GM18868 (cell line): ENCODE results near the gene JAML.

Source experiments
- ATAC-seq: cut with Tn5 transposase; IDR thresholded peaks from one replicate; pipeline ENCODE4 v1.9.1; 2021; ENCODE audit warnings: mild to moderate bottlenecking, moderate library complexity; ENCODE audit not compliant: unreplicated experiment

Gene JAML

GRCh38 chr11:118169300-118170140 lies 55.3 kb downstream of the JAML start:
- no peak for ATAC-seq

DNA sequence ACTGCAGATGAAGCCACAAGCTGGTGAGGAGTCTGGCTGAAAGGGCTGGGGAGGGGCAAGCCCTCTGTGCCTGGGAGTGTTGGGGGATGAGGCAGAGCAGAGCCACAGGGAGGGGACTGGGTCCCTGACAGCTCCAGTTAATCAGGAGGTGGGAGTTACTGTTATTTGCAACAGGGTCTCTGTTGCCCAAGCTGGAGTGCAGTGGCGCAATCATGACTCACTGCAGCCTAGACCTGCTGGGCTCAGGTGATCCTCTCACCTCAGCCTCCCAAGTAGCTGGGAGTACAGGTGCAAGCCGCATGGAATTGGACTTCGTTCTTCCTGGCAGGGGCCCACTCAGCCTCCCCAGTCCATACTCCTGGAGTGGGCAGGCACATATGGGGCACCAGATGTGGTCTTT lies 56.1 kb downstream of the JAML start:
- no peak for ATAC-seq

DNA sequence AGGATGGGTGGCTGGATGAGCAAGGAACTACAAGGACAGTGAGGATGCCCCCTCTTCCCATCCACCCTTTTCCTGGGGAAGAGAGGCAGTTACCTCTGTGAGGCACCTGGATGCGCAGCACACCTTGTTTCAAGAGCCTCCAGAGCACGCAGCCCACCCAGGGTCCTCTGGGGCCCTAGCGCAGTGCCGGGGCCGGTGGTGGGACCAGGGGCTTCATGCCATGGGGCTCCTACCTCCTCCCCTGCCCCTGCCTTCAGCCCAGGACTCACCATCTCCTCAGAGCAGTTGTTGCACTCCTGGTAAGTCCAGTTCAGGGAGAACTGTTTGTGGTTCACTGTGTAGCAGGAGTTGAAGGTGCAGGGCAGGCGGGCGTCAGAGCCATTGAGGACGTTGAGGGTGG lies 56.5 kb downstream of the JAML start:
- ATAC-seq = no peak

DNA sequence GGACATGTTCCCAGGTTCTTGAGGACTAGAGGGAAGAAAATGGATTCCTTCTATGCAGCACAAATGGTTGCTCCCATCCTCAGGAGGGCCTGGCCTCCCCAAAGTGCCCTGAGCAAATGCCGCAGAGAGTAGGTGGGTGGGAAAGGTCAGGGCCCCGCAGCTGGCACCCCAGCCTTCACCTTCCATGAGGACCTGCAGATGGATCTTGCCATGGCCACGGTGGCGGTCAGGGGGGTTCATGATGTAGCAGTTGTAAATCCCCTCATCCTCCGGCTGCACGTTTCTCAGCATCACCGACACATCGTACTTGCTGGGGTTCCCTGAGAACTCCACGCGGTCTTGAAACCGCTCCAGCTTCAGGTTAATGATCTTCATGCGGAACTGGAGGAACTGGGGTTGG lies 56.9 kb downstream of the JAML start:
- no peak for ATAC-seq

- no peak for ATAC-seq
These were observed 57.6 kb downstream of the JAML start for GRCh38 chr11:118167253-118167652.

GRCh38 chr11:118166641-118167040 lies 58.2 kb downstream of the JAML start:
- ATAC-seq = no peak

DNA sequence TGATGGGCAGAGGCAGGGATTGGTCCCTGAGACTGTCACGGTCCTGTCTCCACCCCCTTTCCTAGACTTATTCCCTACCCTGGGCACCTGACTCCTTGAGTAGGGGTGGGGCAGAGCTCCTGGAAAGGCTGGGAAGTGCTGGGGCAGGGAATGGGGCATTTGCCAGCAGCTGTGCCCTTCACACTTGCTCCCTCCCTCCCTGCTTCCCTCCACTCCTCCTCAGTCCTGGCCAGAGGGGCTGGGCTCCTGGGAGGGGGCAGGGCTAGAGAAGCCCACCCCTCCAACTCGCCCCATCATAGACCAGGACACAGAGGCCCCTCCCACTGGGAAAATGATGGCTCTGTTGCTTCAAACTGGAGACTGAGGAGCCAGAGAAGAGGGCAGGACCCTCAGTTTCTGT lies 59.9 kb downstream of the JAML start:
- ATAC-seq = no peak

- no peak for ATAC-seq
These were observed 61.3 kb downstream of the JAML start for GRCh38 chr11:118163494-118163893.

DNA sequence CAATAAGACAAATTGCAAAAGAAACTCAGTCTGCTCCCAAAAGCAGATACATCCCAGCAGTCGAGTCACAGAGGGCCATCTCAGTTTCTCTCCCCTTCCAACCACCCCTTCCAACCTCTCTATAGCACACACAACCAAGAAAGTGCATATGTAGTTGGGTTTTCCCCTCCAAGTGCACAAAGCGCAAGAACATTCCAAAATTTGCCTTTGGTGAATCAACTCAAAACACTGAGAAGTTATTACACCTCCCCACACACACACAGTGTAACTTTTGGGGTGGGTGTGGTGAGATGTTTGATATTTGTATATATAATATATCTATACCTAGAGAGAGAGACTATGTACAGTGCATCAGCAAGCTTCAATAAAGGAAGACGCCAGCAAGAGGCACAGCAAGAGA lies 62.0 kb downstream of the JAML start:
- no peak for ATAC-seq

DNA sequence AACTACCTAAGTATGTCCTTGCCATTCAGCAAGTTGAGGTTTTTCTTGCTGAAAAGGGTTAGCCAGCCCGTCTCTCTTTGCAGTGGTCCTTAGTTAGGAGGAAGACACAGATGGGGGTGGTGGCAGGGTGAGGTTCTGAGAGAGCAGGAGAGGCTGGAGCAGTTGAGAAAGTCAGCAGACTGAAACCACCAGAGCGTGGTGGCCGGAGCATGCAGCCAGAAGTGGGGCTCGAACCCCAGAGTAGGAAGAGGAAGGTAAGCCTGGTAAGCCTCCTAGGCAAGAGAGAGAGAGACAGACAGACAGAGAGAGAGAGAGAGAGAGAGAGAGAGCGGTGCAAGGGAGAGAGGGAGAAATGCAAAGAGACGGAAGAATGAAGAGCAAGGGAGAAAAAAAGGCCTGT lies 63.0 kb downstream of the JAML start:
- ATAC-seq = no peak

- no peak for ATAC-seq
These were observed 67.5 kb downstream of the JAML start for GRCh38 chr11:118157186-118157895.

- ATAC-seq = no peak
These were observed 68.2 kb downstream of the JAML start for GRCh38 chr11:118156531-118157185.

DNA sequence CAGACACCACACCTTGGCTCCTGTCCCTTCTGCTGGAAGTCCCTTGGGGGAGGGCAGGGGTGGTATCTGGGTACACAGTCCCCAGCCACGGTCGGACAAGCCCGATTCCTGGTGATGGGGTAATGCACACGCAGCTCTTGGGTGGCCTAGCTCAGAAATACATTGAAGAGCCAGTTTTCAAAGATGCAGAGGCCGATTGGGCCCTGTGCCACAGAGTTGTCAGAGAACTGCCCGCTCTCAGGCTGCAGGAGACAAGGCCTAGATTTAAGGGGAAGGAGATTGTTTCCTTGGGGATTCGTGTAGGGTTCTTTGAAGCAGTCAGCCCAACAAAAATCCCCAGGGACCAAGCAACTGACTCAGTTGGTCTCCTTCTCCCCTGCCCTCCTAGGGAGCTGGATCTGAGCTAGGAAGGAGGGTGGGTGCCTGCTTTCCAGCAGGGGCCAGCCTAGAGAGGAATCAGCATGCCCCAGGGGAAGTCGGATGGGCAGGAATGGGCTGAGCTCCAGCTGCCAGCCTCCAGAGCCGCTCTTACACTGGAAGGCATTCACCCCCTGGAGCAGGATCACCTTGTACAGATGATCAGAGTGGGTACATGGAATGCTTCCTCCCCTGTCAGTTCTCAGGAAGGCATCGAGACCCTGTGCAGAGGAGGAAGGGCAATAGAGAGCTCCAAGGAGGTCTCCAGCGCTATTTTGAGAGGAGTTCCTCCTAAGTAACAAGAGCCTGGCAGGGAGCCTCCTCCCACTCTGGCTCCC lies 68.9 kb downstream of the JAML start:
- no peak for ATAC-seq

- ATAC-seq = no peak
These were observed 70.2 kb downstream of the JAML start for GRCh38 chr11:118154641-118155040.

GRCh38 chr11:118153976-118154375 lies 70.8 kb downstream of the JAML start:
- ATAC-seq = no peak

GRCh38 chr11:118153516-118153915 lies 71.3 kb downstream of the JAML start:
- ATAC-seq = no peak

GRCh38 chr11:118152552-118153471 lies 72.0 kb downstream of the JAML start, which contains the start of gene SCN4B:
SCN4B (minus strand) TSS chr11:118152823; CDS start chr11:118152673, 150 bp downstream.
- ATAC-seq = no peak

DNA sequence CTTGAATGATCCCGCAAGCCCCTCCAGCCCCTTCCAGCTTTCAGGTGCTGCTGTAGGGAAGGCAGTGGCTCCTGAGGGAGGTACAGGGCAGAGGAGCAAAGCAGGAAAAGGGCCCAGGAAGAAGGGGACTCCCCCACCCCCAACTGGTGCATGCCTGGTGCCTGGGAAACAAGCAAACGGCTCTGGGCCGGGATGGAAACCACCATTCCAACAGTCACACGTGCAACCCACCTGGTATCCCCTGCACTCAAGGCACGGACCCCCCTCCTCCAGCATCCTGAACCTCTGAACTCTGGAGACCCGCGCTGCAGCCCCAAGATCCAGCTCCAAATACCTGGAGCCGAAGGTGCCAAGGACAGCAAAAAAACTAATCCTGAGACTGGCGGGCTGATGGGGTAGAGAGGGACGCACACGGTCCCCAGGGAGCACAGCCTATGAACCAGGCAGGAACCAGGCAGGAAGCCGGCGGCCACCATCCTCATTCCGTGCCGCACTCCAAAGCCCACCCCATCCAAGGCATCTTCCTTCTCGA lies 72.7 kb downstream of the JAML start:
- ATAC-seq = no peak

- ATAC-seq = no peak
These were observed 73.4 kb downstream of the JAML start for GRCh38 chr11:118151431-118151830.

DNA sequence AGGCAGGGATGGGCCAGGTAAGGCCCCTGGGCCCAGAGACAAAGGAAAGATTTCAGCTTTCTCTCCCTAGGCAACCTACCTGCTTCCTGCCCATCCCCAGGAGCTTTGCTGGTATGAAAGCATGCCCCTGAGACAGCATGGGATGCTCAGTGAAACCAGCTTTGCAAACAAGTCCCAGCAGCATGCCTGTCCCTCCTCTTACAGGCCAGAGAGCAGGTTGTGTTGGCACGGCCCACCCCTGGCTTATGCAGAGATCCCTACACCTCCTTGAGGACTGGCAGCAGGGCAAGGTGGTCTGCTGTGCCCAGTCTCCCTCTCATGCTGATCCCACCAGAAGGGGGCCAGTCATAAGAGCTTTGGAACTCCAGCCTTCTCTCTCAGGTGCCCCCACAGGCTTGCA lies 75.3 kb downstream of the JAML start:
- no peak for ATAC-seq
